GM18526 (cell line): ENCODE results near the gene GRAP2.

Experiments
- POLR2A ChIP-seq: IDR thresholded peaks from 3 replicates; pipeline ENCODE4 v1.6.1; 2011; ENCODE audit not compliant: insufficient read length; ENCODE audit errors: extremely low read depth

The GRAP2 gene

DNA sequence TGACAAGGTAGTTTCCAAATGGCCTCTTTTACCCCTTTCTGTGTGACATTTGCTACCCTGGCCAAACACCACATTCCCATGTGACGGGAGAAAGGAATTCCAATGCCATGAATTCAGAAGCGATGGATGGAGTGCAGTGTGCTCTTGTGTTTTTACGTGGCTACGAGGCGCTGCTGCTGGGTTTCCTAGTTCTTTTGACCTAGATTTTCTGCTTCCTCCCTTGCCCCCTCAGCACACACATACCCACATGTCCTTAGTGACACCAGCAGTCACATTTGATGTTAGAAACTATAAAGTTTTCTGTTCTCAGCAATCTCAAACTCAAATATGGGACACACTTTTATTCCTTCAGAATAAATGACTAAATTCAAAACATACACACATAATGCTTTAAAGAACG, 51.5 kb downstream of the GRAP2 start:
- TF ChIP-seq POLR2A = no peak

DNA sequence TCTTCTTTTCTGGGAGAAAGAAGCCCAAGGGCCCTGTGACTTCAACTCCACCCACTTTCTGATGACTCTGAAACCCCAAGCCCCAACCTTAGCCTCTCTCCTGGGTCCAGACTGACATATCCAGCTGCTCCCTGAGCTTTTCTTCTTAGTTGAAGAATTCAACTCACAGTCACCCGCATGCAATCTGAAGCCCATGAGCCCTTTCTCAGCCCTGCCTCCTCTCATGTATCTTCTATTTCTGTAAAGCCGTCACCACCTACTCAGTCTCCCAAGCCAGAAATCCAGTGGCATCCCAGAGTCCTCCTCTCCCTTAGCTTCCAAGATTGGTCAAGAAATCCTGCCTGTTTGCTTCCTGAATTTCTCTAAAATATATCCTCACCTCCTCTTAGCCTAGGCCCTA, 52.2 kb downstream of the GRAP2 start:
- TF ChIP-seq POLR2A = no peak

DNA sequence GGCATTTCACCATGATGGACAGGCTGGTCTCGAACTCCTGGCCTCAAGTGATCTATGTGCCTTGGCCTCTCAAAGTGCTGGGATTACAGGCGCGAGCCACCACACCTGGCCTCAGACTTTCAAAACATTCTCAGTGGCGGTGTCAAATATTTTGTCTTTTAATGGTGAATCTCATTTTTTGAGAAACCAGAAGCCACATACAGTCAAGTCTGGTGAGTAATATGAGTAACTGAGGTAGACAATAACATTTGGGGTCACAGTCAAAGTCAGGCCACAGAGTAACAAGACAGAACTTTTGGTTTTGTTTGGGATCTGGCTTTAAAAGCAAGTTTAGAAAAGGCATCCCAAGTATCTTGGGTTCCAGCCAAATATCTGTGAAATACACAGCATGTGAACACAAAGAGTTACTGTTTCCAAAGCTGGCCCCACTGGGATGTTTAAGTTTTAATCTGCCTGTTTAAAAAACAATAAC, 53.7 kb downstream of the GRAP2 start:
- TF ChIP-seq POLR2A = no peak

DNA sequence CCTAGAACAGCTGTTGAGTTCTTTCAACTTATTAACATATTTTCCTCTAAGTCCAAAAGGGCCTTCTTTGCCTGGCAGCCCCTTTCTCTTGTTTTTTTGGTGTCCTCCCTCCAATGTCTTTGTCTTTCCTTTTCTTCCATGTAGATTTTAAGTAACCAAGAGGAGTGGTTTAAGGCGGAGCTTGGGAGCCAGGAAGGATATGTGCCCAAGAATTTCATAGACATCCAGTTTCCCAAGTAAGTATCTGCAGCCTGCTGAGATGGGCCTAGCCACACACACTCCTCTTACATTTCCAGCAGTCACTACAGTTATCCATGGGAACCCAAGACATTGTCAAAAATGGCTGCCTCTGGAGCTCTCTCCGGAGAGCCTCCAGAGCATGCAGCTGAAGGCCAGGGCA, 54.8 kb downstream of the GRAP2 start:
- TF ChIP-seq POLR2A = no peak

DNA sequence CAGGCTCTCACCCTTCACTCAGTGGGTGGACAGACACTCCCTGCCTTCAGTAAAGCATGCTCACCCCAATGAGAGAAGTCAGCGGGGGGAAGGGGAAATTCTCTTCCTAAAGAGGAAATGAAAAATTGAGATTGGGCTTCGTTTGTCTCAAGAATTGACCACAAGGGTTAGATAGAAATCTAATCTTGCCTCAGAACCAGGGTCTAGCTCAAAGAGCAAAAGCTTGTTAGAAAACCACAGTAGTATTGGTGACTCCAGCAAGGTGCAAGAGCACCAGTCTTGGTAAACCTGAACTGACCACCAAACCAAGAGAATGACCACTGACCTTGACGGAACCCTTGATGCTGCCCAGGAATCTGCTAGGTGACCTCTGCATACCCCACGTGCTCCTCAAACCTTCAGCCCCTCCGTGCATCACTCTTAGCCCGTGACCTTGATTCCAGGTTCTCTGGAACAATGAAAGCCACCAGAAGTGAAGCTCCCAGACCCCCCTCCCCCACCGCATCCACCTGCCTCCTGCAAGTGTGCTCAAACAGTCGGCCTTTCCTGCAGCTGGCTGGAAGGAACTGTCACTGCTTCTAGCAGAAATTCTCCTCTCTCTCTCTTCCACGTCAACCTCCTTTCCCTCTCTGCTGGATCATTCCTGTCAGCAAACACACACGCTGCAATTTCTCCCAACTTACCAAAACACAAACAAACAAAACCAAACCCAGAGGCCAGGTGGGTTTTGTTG, 56.2 kb downstream of the GRAP2 start:
- no peak for TF ChIP-seq POLR2A

DNA sequence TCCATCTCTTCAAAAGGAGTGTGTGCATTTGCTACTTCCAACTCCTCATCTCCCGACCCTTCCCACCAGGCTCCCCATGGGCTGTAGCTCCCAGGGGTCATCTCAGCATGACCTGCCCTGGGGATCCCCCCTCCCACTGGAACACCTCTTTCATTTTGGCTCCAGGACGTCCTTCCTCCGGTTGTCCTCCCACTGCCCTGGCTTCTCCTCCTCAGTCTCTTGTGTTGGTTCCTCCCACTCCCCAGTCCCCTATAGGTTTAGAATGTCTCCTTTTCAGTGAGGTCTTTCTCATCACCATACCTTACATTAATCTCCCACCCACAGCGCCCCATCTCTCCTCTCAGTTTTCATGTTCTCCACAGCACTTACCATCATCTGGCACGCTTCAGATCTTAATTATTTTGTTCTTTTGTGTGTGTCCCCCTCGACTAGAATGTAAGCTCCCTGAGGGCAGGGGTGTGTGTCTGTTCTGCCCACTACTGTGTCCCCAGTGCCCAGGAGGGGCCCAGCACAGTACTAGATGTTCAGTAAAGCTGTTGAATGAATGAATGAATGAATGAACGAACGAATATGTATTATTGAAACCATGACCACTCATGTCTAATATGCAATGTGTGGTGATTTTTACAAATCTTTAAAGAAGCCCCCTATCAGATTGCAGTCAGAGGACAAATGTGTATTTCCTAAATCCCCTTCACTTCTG, 57.3 kb downstream of the GRAP2 start:
- no peak for TF ChIP-seq POLR2A

DNA sequence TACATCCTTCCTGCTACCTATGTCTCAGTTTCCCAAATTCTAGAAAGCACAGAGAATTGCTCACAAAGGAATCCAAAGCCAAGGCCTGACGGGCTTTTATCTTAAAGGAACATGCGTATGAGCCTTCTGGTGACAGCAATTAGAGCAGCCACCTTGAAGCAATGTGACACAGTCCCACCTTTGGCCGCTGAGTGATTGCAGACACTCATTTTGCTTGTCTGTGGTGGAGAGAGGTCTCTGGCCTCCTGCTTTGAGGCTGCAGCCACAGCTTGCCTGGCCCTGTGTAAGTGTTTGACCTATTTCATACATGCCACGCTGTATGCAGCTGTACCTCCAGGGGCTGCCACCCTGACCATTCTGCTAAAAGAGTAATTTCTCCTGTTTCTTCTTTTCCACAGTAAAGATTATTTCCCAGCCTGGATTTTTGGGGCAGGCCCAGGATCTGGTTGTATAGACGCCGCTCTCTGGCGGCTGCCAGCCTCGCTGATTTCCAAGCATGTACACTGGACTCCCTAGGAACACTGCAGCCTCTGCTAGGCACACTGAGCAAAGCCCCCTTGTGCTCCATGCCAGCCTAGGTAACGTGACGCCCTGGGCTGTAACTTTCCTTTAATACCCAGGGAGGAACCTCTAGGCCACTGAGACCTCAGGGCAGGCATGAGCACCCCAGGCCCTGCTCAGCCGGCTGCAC, 58.2 kb downstream of the GRAP2 start:
- TF ChIP-seq POLR2A = no peak

DNA sequence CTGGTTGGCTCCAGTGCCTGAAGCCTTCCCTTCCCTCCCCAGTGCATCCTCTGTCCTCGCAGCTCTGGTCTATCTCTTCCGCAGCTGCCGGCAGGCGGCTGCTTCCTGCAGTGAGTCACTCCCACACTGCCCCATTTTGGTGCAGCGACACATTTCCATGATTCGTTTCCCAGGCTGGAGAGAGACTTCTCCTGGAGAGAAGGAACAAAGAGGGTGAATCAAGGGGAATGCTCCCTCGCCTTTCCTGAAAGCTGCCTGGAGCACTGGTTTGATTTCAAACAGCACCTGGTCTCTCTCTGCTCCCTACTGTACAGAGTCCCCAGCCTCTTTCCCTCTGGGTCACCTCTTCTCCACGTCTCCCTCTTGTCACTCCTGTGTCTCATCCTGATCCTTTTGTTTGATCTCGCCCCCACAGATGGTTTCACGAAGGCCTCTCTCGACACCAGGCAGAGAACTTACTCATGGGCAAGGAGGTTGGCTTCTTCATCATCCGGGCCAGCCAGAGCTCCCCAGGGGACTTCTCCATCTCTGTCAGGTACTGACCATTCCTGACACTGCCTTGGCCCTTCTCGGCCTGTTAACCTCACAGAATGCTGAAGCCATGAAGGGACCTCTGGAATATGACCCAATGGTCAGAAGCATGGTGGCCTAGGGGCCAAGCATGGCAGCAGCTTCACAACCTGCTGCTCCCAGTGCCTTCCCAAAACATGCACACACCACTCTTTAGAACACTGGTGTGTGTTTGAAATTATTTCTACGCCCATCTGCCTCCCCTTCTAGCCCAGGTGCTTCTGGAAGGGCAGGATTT, 59.0 kb downstream of the GRAP2 start, which contains the start of gene TMA7B:
Gene TMA7B (plus strand): TSS at position 758 of the 808 bp plus-strand sequence. CDS start 3,978 bp downstream, outside the sequence.
- no peak for TF ChIP-seq POLR2A

DNA sequence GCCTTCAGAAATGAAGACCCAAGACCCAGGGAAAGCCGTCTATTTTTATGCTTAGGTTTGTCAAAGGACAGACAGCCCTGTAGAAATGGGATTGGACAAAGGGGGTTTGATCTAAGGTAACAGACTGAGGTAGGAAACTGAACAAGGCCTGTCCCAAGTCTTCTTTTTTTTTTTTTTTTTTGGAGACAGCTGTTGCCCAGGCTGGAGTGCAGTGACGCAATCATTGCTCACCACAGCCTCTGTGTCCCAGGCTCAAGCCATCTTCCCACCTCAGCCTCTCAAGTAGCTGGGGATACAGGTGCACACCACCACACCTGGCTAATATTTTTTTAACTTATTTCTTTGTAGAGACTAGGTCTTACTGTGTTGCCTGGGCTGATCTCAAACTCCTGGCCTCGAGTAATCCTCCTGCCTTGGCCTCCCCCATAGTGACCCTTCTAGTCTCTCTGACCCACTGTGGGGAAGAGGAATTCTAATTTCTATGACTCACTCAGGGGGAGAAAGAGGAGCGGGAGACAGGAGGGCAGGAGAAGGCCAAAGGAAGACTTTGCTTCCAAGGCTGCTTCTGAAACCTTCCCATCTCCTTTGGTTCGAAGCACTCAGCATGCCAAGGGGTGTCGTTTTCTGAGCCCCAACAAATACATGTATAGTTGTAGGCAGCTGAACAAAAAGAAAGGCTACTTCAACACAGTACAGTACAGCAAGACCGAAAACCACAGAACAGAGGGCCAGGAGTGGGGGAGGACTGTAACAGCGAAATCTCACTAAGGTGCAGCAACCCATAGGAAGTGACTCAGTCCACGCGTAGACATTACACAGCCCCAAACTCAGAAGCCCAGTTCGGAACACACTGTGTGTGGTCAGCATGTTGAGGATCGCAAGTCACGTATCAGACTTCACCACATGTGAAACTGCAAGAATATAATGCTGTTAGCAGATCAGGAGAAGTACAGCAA, 60.2 kb downstream of the GRAP2 start:
- TF ChIP-seq POLR2A = no peak

DNA sequence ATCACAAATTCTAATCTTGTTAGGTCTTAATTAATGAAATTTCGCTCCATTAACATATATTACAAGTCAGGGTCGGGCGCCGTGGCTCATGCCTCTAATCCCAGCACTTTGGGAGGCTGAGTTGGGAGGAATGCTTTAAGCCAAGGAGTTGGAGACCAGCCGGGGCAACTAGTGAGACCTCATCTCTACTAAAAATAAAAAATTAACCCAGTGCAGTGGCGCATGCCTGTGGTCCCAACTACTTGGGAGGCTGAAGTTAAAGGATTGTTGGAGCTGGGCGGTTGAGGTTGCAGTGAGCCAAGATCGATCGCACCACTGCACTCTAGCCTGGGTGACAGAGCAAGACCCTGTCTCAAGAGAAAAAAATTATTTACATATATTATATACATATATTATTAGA, 61.2 kb downstream of the GRAP2 start:
- TF ChIP-seq POLR2A = no peak

DNA sequence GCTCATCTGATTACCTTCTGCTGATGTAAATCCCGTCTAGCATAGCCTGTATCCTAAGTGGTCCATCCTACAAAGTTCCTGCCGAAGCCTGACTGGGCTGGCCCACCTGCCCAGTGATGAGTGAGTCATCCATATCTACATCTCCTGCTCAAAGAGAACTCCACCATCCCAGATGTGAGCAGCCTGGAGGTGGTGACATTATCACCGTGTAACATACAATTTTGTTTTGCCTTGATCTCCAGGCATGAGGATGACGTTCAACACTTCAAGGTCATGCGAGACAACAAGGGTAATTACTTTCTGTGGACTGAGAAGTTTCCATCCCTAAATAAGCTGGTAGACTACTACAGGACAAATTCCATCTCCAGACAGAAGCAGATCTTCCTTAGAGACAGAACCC, 64.9 kb downstream of the GRAP2 start:
- no peak for TF ChIP-seq POLR2A

DNA sequence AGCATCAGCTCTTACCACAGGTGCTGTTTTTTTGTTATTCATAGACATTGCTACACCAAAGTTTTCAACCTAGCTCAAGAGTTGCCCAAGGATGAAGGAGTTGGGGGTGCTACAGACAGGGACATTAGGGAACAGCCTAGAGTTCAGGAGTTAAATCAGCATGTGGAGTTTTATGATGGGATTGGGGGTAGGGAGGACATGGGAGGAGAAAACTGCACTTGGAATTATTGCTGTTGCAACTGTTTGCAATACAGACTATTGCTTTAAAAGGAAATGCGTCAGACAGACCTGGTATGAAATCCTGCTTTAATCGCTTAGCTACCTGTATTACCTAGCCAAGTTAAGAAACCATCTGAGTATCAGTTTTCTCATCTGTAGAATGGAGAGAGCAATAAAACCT, 65.6 kb downstream of the GRAP2 start:
- no peak for TF ChIP-seq POLR2A

DNA sequence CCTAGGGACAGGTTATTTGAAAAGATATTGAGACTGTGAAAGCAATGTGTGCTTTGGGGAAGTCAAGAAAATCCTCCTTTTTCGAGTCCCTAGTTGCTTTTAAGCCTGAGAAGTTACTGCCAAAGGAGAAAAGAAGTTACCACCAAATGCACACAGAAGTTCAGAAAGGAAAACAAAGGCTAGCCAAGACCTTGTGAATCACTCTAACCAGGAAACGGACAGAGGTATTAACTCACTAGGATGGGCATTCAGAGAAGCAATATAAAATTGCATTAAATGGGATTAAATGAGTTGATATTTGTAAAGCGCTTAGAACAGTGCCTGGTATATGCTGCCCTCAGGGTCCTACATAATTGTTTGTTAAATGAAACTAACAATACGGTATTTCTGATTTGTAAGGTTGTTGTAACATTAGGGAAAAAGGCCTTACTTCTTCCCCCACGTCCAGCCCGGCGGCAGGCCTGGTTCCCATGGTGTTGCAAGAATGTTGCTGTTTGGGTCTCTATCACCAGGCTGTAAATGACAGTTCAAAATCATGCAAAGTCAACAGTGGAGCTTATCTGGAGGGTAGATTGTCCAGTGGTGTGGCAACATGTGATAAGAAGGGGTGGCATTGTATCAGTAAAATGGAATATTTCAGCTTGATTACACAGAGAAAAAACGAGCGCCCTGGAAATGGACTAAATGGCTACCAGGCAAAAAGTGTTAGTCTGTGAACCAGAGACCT, 66.4 kb downstream of the GRAP2 start:
- no peak for TF ChIP-seq POLR2A
